ENCODE measurements around the gene GARIN5B.

GRCh38 chr19:55309448-55309847, 53.6 kb downstream of the GARIN5B start:
- TF ChIP-seq CTCF (conservative IDR thresholded peaks at IDR 0.05; ENCODE audit: low read depth, low read length) (no peak), POLR2A (IDR thresholded peaks at IDR 0.05; ENCODE audit: low read depth, low read length) (no peak), NFE2L2 (IDR thresholded peaks at IDR 0.05; ENCODE audit: low read depth, low read length) (no peak), MAFK (IDR thresholded peaks at IDR 0.05; ENCODE audit: low read depth, low read length) (no peak), MXI1 (IDR thresholded peaks at IDR 0.05; ENCODE audit: borderline replicate concordance, low read depth, low read length) (no peak), BHLHE40 (IDR thresholded peaks at IDR 0.05; ENCODE audit: low read depth, low read length) (no peak), RAD21 (IDR thresholded peaks at IDR 0.05; ENCODE audit: low read length) (no peak)
